ENCODE results near the gene RRM2.

GRCh38 chr2:10091182-10091888 lies 31.2 kb upstream of the RRM2 start:
- TF ChIP-seq GATA3 (IDR thresholded peaks at IDR 0.05; ENCODE audit: low read depth, low read length) (no peak), GATA2 (IDR thresholded peaks at IDR 0.05; ENCODE audit: low read depth, low read length) (no peak)
